Measurements from ENCODE around the gene SUPT16H. TPM values are rescaled to one million over a fixed set of nuclear protein-coding genes. Genes with fewer than 3 reads are reported as not detected.

The SUPT16H gene
- total and polyA plus RNA-seq, 10 of the 15 experiments (the other 5 are each of a cell fraction or from before 2014, with no cell fraction given), result 90.7 to 201 (median 121) TPM

DNA sequence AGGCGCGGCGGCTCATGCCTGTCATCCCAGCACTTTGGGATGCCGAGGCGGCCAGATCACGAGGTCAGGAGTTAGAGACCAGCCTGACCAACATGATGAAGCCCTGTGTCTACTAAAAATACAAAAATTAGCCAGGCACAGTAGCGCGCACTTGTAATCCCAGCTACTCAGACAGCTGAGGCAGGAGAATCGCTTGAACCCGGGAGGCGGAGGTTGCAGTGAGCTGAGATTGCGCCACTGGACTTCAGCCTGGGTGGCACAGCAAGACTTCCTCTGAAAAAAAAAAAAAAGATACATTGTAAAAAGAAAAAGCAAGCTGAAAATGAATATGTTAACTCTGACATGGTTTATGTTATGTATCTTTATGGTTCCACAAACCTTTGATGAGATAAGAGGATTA, 70.3 kb downstream of the SUPT16H start:
- DNase-seq (ENCODE audit: low read depth, low spot score) (no peak), ATAC-seq (no peak), FAIRE-seq (no peak)
- Histone ChIP-seq H3K9me3 (replicated peaks; ENCODE audit: control insufficient read depth, insufficient read depth, low read length) (no peaks in the 10 kb centered on the region), H3K4me1 (ENCODE audit: control insufficient read depth, insufficient read depth, low read length) (peaks cover 12% of the 10 kb centered on the region), H3K9ac (ENCODE audit: control insufficient read depth, insufficient read depth, low read length) (no peak overlapping the region), H3K27me3 (replicated peaks in 1 of 2; ENCODE audit: control insufficient read depth in 2 of 2, insufficient read depth in 2 of 2, low read length in 1 of 2) (no peaks in the 10 kb centered on the region), H3K4me3 (no peak overlapping the region), H2AFZ (ENCODE audit: control insufficient read depth, low read depth, low read length) (no peak overlapping the region), H3K27ac (ENCODE audit: control insufficient read depth, insufficient read depth) (no peak overlapping the region), H3K36me3 (ENCODE audit: control insufficient read depth in 2 of 2, insufficient read depth in 2 of 2, low read length in 1 of 2) (no peaks in the 10 kb centered on the region), H4K20me1 (ENCODE audit: control insufficient read depth, insufficient read depth) (no peaks in the 10 kb centered on the region), H3K79me2 (ENCODE audit: control insufficient read depth, insufficient read depth, low read length) (no peaks in the 10 kb centered on the region), H3K4me2 (ENCODE audit: control insufficient read depth, insufficient read depth) (no peak overlapping the region)
- SMC1A ChIA-PET (ENCODE audit: uncharacterized antibody, unreplicated experiment), result no interaction called here
- POLR2A ChIA-PET, result interaction anchor here (0.5 to 0.6 kb wide), 2 partner anchors 10 to 97 kb away, joined by 3 to 6 read pairs; no protein-coding TSS in a partner anchor
- RAD21 ChIA-PET (ENCODE audit: unreplicated experiment), result no interaction called here
- TF ChIP-seq SMAD5 (IDR thresholded peaks at IDR 0.05; ENCODE audit: low read depth), result no peak
- no peak for TF ChIP-seq IKZF1 (conservative IDR thresholded peaks at IDR 0.05)
- TF ChIP-seq, protein P1, sequence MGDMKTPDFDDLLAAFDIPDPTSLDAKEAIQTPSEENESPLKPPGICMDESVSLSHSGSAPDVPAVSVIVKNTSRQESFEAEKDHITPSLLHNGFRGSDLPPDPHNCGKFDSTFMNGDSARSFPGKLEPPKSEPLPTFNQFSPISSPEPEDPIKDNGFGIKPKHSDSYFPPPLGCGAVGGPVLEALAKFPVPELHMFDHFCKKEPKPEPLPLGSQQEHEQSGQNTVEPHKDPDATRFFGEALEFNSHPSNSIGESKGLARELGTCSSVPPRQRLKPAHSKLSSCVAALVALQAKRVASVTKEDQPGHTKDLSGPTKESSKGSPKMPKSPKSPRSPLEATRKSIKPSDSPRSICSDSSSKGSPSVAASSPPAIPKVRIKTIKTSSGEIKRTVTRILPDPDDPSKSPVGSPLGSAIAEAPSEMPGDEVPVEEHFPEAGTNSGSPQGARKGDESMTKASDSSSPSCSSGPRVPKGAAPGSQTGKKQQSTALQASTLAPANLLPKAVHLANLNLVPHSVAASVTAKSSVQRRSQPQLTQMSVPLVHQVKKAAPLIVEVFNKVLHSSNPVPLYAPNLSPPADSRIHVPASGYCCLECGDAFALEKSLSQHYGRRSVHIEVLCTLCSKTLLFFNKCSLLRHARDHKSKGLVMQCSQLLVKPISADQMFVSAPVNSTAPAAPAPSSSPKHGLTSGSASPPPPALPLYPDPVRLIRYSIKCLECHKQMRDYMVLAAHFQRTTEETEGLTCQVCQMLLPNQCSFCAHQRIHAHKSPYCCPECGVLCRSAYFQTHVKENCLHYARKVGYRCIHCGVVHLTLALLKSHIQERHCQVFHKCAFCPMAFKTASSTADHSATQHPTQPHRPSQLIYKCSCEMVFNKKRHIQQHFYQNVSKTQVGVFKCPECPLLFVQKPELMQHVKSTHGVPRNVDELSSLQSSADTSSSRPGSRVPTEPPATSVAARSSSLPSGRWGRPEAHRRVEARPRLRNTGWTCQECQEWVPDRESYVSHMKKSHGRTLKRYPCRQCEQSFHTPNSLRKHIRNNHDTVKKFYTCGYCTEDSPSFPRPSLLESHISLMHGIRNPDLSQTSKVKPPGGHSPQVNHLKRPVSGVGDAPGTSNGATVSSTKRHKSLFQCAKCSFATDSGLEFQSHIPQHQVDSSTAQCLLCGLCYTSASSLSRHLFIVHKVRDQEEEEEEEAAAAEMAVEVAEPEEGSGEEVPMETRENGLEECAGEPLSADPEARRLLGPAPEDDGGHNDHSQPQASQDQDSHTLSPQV (IDR thresholded peaks at IDR 0.05), result no peak
- no peak for TF ChIP-seq ASH2L (IDR thresholded peaks at IDR 0.05; ENCODE audit: borderline replicate concordance, low read depth)
- no peak for TF ChIP-seq CREB1 (IDR thresholded peaks at IDR 0.05; ENCODE audit: low read depth)
- TF ChIP-seq TCF7 (IDR thresholded peaks at IDR 0.05; ENCODE audit: borderline replicate concordance), result no peak
- TF ChIP-seq FOXM1 (IDR thresholded peaks at IDR 0.05; ENCODE audit: low read depth, low read length), result no peak
- TF ChIP-seq HDGF (IDR thresholded peaks at IDR 0.05), result no peak
- TF ChIP-seq TARDBP (IDR thresholded peaks at IDR 0.05; ENCODE audit: borderline replicate concordance), result no peak
- TF ChIP-seq SRF (IDR thresholded peaks at IDR 0.05; ENCODE audit: low read depth in 2 of 2, low read length in 2 of 2), result no peak
- no TSS peak for BruUV-seq (replicated peaks)
- in situ Hi-C loops (cut with MboI) (no loop called here), intact Hi-C loops (cut with micrococcal nuclease; ENCODE audit: unreplicated experiment) (no loop called here)
- 72% methylated on average over 12 of the region's 12 CpGs for WGBS (ENCODE audit: insufficient coverage, insufficient replicate concordance, low lambda C conversion rate, missing lambda C conversion rate)
- CTCF ChIA-PET, result interaction anchor here (0.7 kb wide), 1 partner anchor 11 kb away, joined by 3 read pairs; no protein-coding TSS in a partner anchor
